ENCODE results near the gene LAMA3.
A peak's percentile ranks its signal among the peaks of the same experiment; 100 is the strongest.

LAMA3 gene

DNA sequence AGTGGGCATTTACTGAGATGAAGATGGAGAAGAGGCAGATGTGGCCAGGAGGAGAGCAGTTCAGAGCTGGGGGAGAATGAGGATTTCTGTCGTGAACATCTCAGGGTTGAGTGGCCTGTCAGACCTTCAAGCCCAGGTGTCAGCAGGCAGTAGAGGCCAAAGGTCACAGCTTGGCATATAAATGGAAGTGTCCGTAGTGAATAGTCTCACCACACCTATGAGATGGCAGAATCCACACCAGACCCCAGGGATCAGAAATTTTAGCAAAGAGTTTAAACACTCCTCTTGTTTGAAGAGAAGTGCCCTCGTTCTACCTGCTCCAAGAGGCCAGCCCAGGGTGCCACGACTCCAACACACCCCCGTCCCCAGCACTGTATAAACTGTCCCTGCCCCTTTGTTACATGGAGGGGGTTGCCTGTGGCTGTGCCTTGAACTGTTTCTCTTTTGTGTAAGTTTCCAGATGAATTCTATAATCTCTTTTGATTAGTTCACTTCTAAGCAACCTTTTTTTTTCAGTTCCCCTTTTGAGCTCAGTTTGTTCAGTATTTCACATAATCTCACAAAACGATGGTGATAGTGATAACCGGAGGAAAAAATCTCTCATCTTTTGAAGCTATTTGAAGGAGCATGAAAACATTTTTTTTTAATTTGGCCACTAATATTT, 256.3 kb downstream of the LAMA3 start:
- no CpG with 5 or more reads among the region's 7 CpGs for WGBS, 2 donors (ENCODE audit: extremely low coverage in 2 of 2, insufficient read length in 2 of 2, insufficient replicate concordance in 1 of 2)
- Histone ChIP-seq H2BK5ac (ENCODE audit: low read length) (no peak overlapping the region), H4K91ac (ENCODE audit: low read depth, low read length, poor library complexity) (no peak overlapping the region), H2AK5ac (ENCODE audit: low read depth, low read length) (no peak overlapping the region), H3K18ac (ENCODE audit: low read length) (no peak overlapping the region), H3K27me3 (ENCODE audit: control insufficient read depth in 3 of 3, insufficient read depth in 3 of 3, low read depth in 1 of 3, low read length in 3 of 3) (peaks cover 0 to 14% (median 0%) of the 10 kb centered on the region in 3 experiments), H2BK120ac (ENCODE audit: low read depth, low read length) (no peak overlapping the region), H3K4me2 (ENCODE audit: insufficient read depth, low read length, poor library complexity, severe bottlenecking) (no peak overlapping the region), H3K9ac (ENCODE audit: low read depth, low read length, poor library complexity) (no peak overlapping the region), H3K23ac (ENCODE audit: low read depth, low read length, poor library complexity) (no peak overlapping the region), H4K8ac (ENCODE audit: low read depth, low read length) (no peak overlapping the region), H3K4ac (ENCODE audit: low read length) (no peak overlapping the region), H3K14ac (ENCODE audit: low read length) (no peak overlapping the region), H3K4me3 (ENCODE audit: low read length in 2 of 2) (no peak overlapping the region), H3K27ac (replicated peaks; ENCODE audit: low read length) (no peak overlapping the region), H3K9me3 (replicated peaks in 1 of 2; ENCODE audit: control insufficient read depth in 2 of 2, insufficient read depth in 1 of 2, low read depth in 1 of 2, low read length in 2 of 2) (no peaks in the 10 kb centered on the region), H2BK12ac (ENCODE audit: low read length) (no peak overlapping the region), H3K36me3 (replicated peaks in 1 of 2; ENCODE audit: control insufficient read depth in 2 of 2, insufficient read depth in 2 of 2, low read length in 2 of 2) (no peaks in the 10 kb centered on the region), H2AFZ (ENCODE audit: low read length) (no peak overlapping the region), H3K79me1 (ENCODE audit: low read depth, low read length) (no peaks in the 10 kb centered on the region), H2BK15ac (ENCODE audit: low read length) (no peak overlapping the region), H3K4me1 (ENCODE audit: control insufficient read depth in 2 of 2, insufficient read depth in 1 of 2, low read depth in 1 of 2, low read length in 2 of 2) (peaks cover 2 to 5% of the 10 kb centered on the region in 2 donors)
- DNase-seq (ENCODE audit: low spot score): no peak

GRCh38 chr18:23949863-23950262, 260.6 kb downstream of the LAMA3 start:
- no peak overlapping the region for H3K27ac ChIP-seq (replicated peaks; ENCODE audit: low read length)
- no peak overlapping the region for H3K4me2 ChIP-seq (ENCODE audit: insufficient read depth, low read length, poor library complexity, severe bottlenecking)
- no peak overlapping the region for H2BK12ac ChIP-seq (ENCODE audit: low read length)
- no peak overlapping the region for H2AK5ac ChIP-seq (ENCODE audit: low read depth, low read length)
- H3K27me3 ChIP-seq (ENCODE audit: control insufficient read depth in 3 of 3, insufficient read depth in 3 of 3, low read depth in 1 of 3, low read length in 3 of 3): peaks cover 0 to 9% (median 0%) of the 10 kb centered on the region in 3 experiments
- H3K23ac ChIP-seq (ENCODE audit: low read depth, low read length, poor library complexity): no peak overlapping the region
- no peaks in the 10 kb centered on the region for H3K36me3 ChIP-seq (replicated peaks in 1 of 2; ENCODE audit: control insufficient read depth in 2 of 2, insufficient read depth in 2 of 2, low read length in 2 of 2)
- peaks cover 2 to 13% of the 10 kb centered on the region in 2 donors for H3K4me1 ChIP-seq (ENCODE audit: control insufficient read depth in 2 of 2, insufficient read depth in 1 of 2, low read depth in 1 of 2, low read length in 2 of 2)
- H2BK120ac ChIP-seq (ENCODE audit: low read depth, low read length): no peak overlapping the region
- H4K8ac ChIP-seq (ENCODE audit: low read depth, low read length): no peak overlapping the region
- H2AFZ ChIP-seq (ENCODE audit: low read length): no peak overlapping the region
- DNase-seq (ENCODE audit: low spot score): no peak
- no peak overlapping the region for H4K91ac ChIP-seq (ENCODE audit: low read depth, low read length, poor library complexity)
- no peaks in the 10 kb centered on the region for H3K9me3 ChIP-seq (replicated peaks in 1 of 2; ENCODE audit: control insufficient read depth in 2 of 2, insufficient read depth in 1 of 2, low read depth in 1 of 2, low read length in 2 of 2)
- H3K14ac ChIP-seq (ENCODE audit: low read length): no peak overlapping the region
- H2BK15ac ChIP-seq (ENCODE audit: low read length): no peak overlapping the region
- no peak overlapping the region for H3K4me3 ChIP-seq (ENCODE audit: low read length in 2 of 2)
- WGBS, 2 donors (ENCODE audit: extremely low coverage in 2 of 2, insufficient read length in 2 of 2, insufficient replicate concordance in 1 of 2): no CpG with 5 or more reads among the region's 5 CpGs
- H3K9ac ChIP-seq (ENCODE audit: low read depth, low read length, poor library complexity): no peak overlapping the region
- no peaks in the 10 kb centered on the region for H3K79me1 ChIP-seq (ENCODE audit: low read depth, low read length)
- no peak overlapping the region for H3K4ac ChIP-seq (ENCODE audit: low read length)
- no peak overlapping the region for H2BK5ac ChIP-seq (ENCODE audit: low read length)
- H3K18ac ChIP-seq (ENCODE audit: low read length): peak overlapping the region; percentile 19

DNA sequence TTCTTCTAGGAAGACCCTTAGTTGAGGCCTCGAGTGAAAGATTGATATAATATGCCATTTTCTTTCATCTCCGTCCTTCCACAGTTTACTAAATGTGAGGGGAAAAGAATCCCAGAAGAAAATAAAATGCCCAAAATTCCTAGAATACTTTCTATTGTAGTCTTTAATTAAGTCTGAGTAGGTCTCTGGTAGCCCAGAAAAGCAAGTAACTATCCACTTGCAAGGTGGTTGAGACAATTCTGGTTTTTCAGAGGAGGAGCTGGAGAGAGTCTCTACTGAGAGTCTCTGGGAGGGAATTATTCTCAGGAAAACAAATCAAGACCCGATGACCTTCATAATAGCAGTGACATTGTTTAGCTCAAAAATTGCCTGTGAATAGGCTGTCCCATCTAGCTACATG, 261.4 kb downstream of the LAMA3 start:
- no CpG with 5 or more reads among the region's 3 CpGs for WGBS, 2 donors (ENCODE audit: extremely low coverage in 2 of 2, insufficient read length in 2 of 2, insufficient replicate concordance in 1 of 2)
- Histone ChIP-seq H3K4me2 (ENCODE audit: insufficient read depth, low read length, poor library complexity, severe bottlenecking) (no peak overlapping the region), H3K23ac (ENCODE audit: low read depth, low read length, poor library complexity) (no peak overlapping the region), H4K8ac (ENCODE audit: low read depth, low read length) (no peak overlapping the region), H3K4me3 (ENCODE audit: low read length in 2 of 2) (no peak overlapping the region), H3K14ac (ENCODE audit: low read length) (no peak overlapping the region), H3K27me3 (ENCODE audit: control insufficient read depth in 3 of 3, insufficient read depth in 3 of 3, low read depth in 1 of 3, low read length in 3 of 3) (peaks cover 0 to 9% (median 0%) of the 10 kb centered on the region in 3 experiments), H3K27ac (replicated peaks; ENCODE audit: low read length) (peak overlapping the region; percentile 53), H3K79me1 (ENCODE audit: low read depth, low read length) (no peaks in the 10 kb centered on the region), H3K4ac (ENCODE audit: low read length) (no peak overlapping the region), H2AFZ (ENCODE audit: low read length) (no peak overlapping the region), H2BK5ac (ENCODE audit: low read length) (no peak overlapping the region), H2AK5ac (ENCODE audit: low read depth, low read length) (no peak overlapping the region), H3K36me3 (replicated peaks in 1 of 2; ENCODE audit: control insufficient read depth in 2 of 2, insufficient read depth in 2 of 2, low read length in 2 of 2) (no peaks in the 10 kb centered on the region), H2BK120ac (ENCODE audit: low read depth, low read length) (no peak overlapping the region), H4K91ac (ENCODE audit: low read depth, low read length, poor library complexity) (no peak overlapping the region), H3K4me1 (ENCODE audit: control insufficient read depth in 2 of 2, insufficient read depth in 1 of 2, low read depth in 1 of 2, low read length in 2 of 2) (peaks cover 2 to 13% of the 10 kb centered on the region in 2 donors), H3K9ac (ENCODE audit: low read depth, low read length, poor library complexity) (no peak overlapping the region), H3K18ac (ENCODE audit: low read length) (no peak overlapping the region), H3K9me3 (replicated peaks in 1 of 2; ENCODE audit: control insufficient read depth in 2 of 2, insufficient read depth in 1 of 2, low read depth in 1 of 2, low read length in 2 of 2) (no peaks in the 10 kb centered on the region), H2BK12ac (ENCODE audit: low read length) (no peak overlapping the region), H2BK15ac (ENCODE audit: low read length) (no peak overlapping the region)
- peak; percentile 21 for DNase-seq (ENCODE audit: low spot score)

- peaks cover 0 to 9% (median 0%) of the 10 kb centered on the region in 3 experiments for H3K27me3 ChIP-seq (ENCODE audit: control insufficient read depth in 3 of 3, insufficient read depth in 3 of 3, low read depth in 1 of 3, low read length in 3 of 3)
- H3K23ac ChIP-seq (ENCODE audit: low read depth, low read length, poor library complexity): no peak overlapping the region
- no peak overlapping the region for H2BK5ac ChIP-seq (ENCODE audit: low read length)
- no peak overlapping the region for H3K14ac ChIP-seq (ENCODE audit: low read length)
- peak overlapping the region; percentile 48 for H2AK5ac ChIP-seq (ENCODE audit: low read depth, low read length)
- H3K18ac ChIP-seq (ENCODE audit: low read length): peak overlapping the region; percentile 15
- no peaks in the 10 kb centered on the region for H3K9me3 ChIP-seq (replicated peaks in 1 of 2; ENCODE audit: control insufficient read depth in 2 of 2, insufficient read depth in 1 of 2, low read depth in 1 of 2, low read length in 2 of 2)
- no peaks in the 10 kb centered on the region for H3K79me1 ChIP-seq (ENCODE audit: low read depth, low read length)
- no peak for DNase-seq (ENCODE audit: low spot score)
- H3K4ac ChIP-seq (ENCODE audit: low read length): no peak overlapping the region
- H3K4me3 ChIP-seq (ENCODE audit: low read length in 2 of 2): no peak overlapping the region
- H3K27ac ChIP-seq (replicated peaks; ENCODE audit: low read length): peak overlapping the region; percentile 53
- no peak overlapping the region for H2BK12ac ChIP-seq (ENCODE audit: low read length)
- no peak overlapping the region for H2AFZ ChIP-seq (ENCODE audit: low read length)
- no CpG with 5 or more reads among the region's 5 CpGs for WGBS, 2 donors (ENCODE audit: extremely low coverage in 2 of 2, insufficient read length in 2 of 2, insufficient replicate concordance in 1 of 2)
- H4K91ac ChIP-seq (ENCODE audit: low read depth, low read length, poor library complexity): no peak overlapping the region
- H4K8ac ChIP-seq (ENCODE audit: low read depth, low read length): no peak overlapping the region
- H3K4me2 ChIP-seq (ENCODE audit: insufficient read depth, low read length, poor library complexity, severe bottlenecking): no peak overlapping the region
- no peak overlapping the region for H2BK120ac ChIP-seq (ENCODE audit: low read depth, low read length)
- no peak overlapping the region for H3K9ac ChIP-seq (ENCODE audit: low read depth, low read length, poor library complexity)
- H3K36me3 ChIP-seq (replicated peaks in 1 of 2; ENCODE audit: control insufficient read depth in 2 of 2, insufficient read depth in 2 of 2, low read length in 2 of 2): no peaks in the 10 kb centered on the region
- H2BK15ac ChIP-seq (ENCODE audit: low read length): no peak overlapping the region
- peaks cover 2 to 13% of the 10 kb centered on the region in 2 donors for H3K4me1 ChIP-seq (ENCODE audit: control insufficient read depth in 2 of 2, insufficient read depth in 1 of 2, low read depth in 1 of 2, low read length in 2 of 2)
Observed at GRCh38 chr18:23951206-23951605, 262.0 kb downstream of the LAMA3 start.

All from neuronal stem cell (in vitro differentiated cells).